IPS-18c (cell line): ENCODE measurements around the gene FANCF.

Experiments
- H3K4me3 ChIP-seq: 2 replicates; pipeline ENCODE4 v1.7.0; 2013; ENCODE audit warnings: low read depth, mild to moderate bottlenecking, low read length, moderate library complexity; ENCODE audit not compliant: insufficient read depth
- H3K9me3 ChIP-seq: one replicate; pipeline ENCODE4 v1.6.1; 2013; ENCODE audit warnings: mild to moderate bottlenecking, low read length, moderate library complexity; ENCODE audit not compliant: control insufficient read depth, insufficient read depth

Gene FANCF

GRCh38 chr11:22634897-22635629 lies 9.4 kb upstream of the FANCF start:
- H3K9me3 ChIP-seq, result no peaks in the 10 kb centered on the region
- H3K4me3 ChIP-seq, result no peak overlapping the region; the same call in 1 of the 2 replicates

DNA sequence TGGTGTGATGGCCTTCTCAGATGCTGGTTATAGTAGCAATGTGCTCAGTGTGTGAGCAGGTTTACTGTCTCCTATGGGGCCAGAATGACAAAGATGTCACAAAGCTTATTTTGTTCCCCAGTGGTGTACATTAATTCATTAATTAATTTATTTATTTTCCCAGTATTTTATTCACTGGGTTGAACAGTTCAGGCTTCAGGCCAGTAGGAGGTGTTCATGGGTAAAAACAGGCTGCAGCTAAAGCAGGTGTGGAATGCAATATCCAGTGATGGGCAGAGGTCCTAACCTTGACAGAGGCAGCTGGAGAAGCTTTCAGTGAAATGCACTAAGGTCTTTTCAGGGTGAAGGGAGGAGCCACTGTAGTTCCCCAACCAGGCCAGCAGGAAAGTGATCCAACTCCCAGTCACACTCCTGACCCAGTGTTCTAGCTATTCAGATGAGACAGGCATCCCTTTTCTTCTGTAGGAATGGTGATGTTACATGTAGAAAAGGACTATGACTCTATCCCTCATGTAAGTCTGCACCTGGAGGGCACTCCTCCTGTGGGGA lies 7.8 kb upstream of the FANCF start:
- Histone ChIP-seq H3K4me3 (no peak overlapping the region), H3K9me3 (no peaks in the 10 kb centered on the region)

- H3K9me3 ChIP-seq, result no peaks in the 10 kb centered on the region
- H3K4me3 ChIP-seq, result no peak overlapping the region
These were observed 1.8 kb upstream of the FANCF start for GRCh38 chr11:22627421-22627820.

DNA sequence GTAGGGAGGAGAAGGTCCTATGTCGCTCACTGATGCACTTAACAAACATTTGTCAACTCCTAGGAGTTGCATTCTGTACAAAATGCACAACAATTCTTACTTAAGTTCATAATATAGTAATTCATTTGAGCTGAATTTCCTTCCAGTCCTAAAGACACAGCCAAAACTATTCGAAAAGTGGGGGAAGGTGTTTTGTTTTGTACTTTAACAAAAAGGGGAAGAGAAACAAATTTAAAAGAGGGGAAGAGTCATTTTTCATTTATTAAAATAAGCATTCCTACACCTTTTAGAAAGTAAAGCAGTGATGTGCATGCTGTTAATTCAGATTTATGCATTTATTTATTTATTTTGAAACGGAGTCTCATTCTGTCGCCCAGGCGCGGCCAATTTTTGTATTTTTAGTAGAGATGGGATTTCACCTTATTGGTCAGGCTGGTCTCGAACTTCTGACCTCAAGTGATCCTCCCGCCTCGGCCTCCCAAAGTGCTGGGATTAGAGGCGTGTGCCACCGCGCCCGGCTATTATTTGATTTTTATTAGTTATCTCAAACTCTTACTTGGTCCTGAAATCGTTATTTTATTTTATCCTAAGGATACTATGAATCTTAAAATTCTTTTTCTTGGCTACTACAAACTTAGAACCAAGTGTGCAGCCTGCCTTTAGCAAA lies 1.1 kb upstream of the FANCF start:
- Histone ChIP-seq H3K4me3 (no peak overlapping the region), H3K9me3 (no peaks in the 10 kb centered on the region)

DNA sequence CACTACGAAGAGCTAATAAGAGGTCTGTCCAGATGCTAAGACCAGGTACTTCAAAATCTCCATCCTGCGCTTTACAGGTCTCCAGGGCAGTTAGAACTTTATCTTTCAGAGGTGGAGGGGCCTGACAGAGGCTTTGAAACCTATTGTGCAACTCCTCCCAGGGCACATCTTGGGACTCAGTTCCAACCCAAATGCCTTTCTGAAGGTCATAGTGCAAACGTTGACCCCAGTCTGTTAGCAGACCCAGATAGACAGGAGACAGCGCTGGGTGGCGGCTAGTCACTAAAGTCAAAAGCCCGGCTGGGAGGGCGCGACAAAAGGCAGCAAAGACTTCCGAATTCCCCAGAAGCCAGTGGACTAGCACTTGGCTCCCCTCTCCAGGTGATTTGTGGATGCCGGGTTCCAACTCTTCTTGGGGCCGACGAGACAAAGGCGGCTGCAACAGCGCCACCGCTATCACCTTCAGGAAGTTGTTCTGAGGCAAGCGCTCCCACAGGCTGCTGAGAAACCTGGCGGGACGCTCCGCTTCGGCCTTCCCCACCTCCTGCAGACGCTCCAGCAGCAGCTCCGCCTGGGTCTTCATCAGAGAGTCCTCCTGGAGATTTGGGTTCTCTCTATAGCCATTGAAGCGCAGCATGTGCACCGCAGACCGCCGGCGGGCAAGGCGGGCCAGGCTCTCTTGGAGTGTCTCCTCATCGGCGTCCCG lies 728 bp downstream of the FANCF start:
- Histone ChIP-seq H3K9me3 (no peaks in the 10 kb centered on the region), H3K4me3 (peak overlapping the region; percentile 93)

- Histone ChIP-seq H3K9me3 (no peaks in the 10 kb centered on the region), H3K4me3 (no peak overlapping the region)
These were observed 7.8 kb downstream of the FANCF start for GRCh38 chr11:22617868-22618267.

- Histone ChIP-seq H3K9me3 (no peaks in the 10 kb centered on the region), H3K4me3 (no peak overlapping the region)
These were observed 21.7 kb downstream of the FANCF start for GRCh38 chr11:22603933-22604332.

- H3K4me3 ChIP-seq, result no peak overlapping the region
- H3K9me3 ChIP-seq, result no peaks in the 10 kb centered on the region
These were observed 23.1 kb downstream of the FANCF start for GRCh38 chr11:22602504-22602903.

GRCh38 chr11:22599458-22599857 lies 26.2 kb downstream of the FANCF start:
- no peaks in the 10 kb centered on the region for H3K9me3 ChIP-seq
- no peak overlapping the region for H3K4me3 ChIP-seq

GRCh38 chr11:22597062-22597461 lies 28.6 kb downstream of the FANCF start:
- H3K9me3 ChIP-seq, result no peaks in the 10 kb centered on the region
- H3K4me3 ChIP-seq, result no peak overlapping the region

GRCh38 chr11:22584976-22585375 lies 40.6 kb downstream of the FANCF start:
- H3K4me3 ChIP-seq, result no peak overlapping the region

GRCh38 chr11:22583963-22584492 lies 41.6 kb downstream of the FANCF start:
- H3K4me3 ChIP-seq, result no peak overlapping the region

More at GRCh38 chr11:22584976-22585375, 40.6 kb downstream of the FANCF start:
- H3K9me3 ChIP-seq, result no peaks in the 10 kb centered on the region

DNA sequence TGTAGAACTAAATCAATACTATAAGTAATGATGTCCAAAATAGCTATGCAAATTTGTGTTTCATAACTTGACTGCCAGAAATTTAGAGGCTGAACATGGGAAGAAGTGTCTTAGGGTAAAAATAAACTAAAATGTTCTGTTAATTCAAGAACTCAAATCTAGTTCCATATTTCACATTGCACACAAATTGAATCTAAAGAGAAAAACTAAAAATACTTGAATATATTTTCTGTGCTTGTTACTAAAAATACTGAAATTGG lies 43.5 kb downstream of the FANCF start:
- no peak overlapping the region for H3K4me3 ChIP-seq
- no peaks in the 10 kb centered on the region for H3K9me3 ChIP-seq

More at GRCh38 chr11:22583963-22584492, 41.6 kb downstream of the FANCF start:
- H3K9me3 ChIP-seq, result no peaks in the 10 kb centered on the region

DNA sequence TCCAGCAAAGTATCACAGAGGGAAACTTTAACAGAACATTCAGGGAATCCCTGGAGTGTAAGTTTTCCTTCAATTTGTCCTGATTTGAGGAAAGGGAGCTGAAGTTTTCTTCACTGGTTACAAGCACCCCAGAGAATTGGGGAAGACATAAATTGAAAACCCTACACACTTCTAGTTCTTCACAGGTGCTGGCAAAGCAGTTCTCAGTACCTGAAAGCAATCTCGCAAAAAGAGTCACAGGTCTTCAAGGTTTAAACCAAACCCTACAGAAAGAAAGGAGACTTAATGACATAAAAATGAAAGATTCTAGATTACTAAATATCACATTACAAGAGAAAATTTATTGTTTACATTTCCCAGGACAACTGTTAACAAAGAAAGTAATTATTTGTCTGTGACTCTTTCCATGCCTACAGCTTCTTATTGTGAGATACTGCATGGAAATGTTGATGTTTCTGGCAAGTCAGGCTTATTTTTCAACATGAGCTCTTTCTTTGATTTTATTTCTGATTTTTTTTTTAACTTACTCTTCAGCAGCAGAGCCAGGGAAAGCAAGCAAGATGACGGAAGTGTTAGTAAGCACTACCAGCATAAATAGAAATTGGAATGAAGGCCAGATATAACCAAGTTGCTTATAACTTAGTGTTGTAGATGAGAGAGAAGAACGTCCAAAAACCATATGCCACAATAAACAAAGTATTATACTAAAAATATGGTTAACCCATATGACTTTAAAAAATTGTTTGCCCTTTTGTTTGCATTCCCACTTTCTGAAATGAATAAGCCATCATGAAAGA lies 44.1 kb downstream of the FANCF start:
- Histone ChIP-seq H3K9me3 (no peaks in the 10 kb centered on the region), H3K4me3 (no peak overlapping the region)

DNA sequence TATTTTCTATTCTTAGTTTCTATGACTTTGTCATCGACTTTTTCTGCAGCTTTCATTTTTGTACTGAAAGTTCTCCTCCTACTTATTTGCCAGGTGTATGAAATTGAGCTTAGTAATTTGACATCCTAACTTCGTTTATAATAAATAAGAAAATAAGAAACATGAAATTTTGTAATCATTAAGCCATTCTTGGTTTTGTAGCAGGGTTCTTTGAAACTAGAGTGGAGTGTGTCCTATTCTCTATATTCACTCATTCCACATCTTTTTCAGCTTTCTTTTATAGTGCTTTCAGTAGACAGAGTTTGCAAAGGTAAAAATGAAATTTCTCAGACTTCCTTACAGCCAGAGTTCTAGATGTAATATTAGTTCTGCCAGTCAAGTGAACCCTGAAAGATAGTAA lies 47.8 kb downstream of the FANCF start:
- Histone ChIP-seq H3K4me3 (no peak overlapping the region), H3K9me3 (no peaks in the 10 kb centered on the region)
